Prostate gland (tissue), 2 donors: ENCODE measurements around the gene GKN2. TPM values are rescaled to one million over a fixed set of nuclear protein-coding genes. Genes with fewer than 3 reads are reported as not detected.

Source experiments
- DNase-seq: peaks from one replicate; pipeline ENCODE4 v3.0.0-alpha.2; 2019; ENCODE audit warnings: low spot score
- H3K27ac ChIP-seq, 2 donors: fragments of 200-600 bp; sonication (generic); 2 replicates each; pipeline ENCODE4 v1.5.1; 2017 to 2019
- H3K27me3 ChIP-seq: fragments of 200-600 bp; sonication (generic); replicated peaks from 2 replicates; pipeline ENCODE4 v1.5.1; 2019; ENCODE audit not compliant: insufficient read depth
- H3K36me3 ChIP-seq, 2 donors: fragments of 200-600 bp; sonication (generic); 1 replicate in 1 of 2; 2 replicates in 1 of 2; pipeline versions ENCODE4 v1.5.1 to v1.8.1; 2017 to 2019
- H3K4me1 ChIP-seq: fragments of 200-600 bp; sonication (generic); replicated peaks from 2 replicates; pipeline ENCODE4 v1.5.1; 2019
- H3K4me3 ChIP-seq, 2 donors: fragments of 200-600 bp; sonication (generic); 2 replicates each; pipeline ENCODE4 v1.5.1; 2017 to 2019
- H3K9me3 ChIP-seq: fragments of 200-600 bp; sonication (generic); 2 replicates; pipeline ENCODE4 v1.5.1; 2017
- CTCF ChIP-seq, 4 experiments: fragments of 200-600 bp in 2 of 4; fragments of 450-650 bp in 2 of 4; sonication (generic) in 2 of 4; IDR thresholded peaks; 1 replicate in 3 of 4; 2 replicates in 1 of 4; pipeline ENCODE4 v1.5.1; 2016 to 2019; ENCODE audit warnings: antibody characterized with exemption in 4 of 4, mild to moderate bottlenecking in 2 of 4, moderate library complexity in 2 of 4
- POLR2A ChIP-seq: fragments of 450-650 bp; IDR thresholded peaks from one replicate; pipeline ENCODE4 v1.6.1; 2016; ENCODE audit warnings: antibody characterized with exemption, mild to moderate bottlenecking
- POLR2AphosphoS5 ChIP-seq: sonication (generic); formaldehyde crosslinking; IDR thresholded peaks from one replicate; pipeline ENCODE4 v1.6.1; 2017; ENCODE audit warnings: antibody characterized with exemption
- WGBS: methylation state at CpG from one replicate; pipeline ENCODE4 v1.1.5; 2018; 5-methylcytosine and 5-hydroxymethylcytosine counted together
- intact Hi-C: fragments of 100-400 bp; cut with DNase I; formaldehyde crosslinking; loops from one replicate; pipeline ENCODE4 v1.14.2; 2022
- total RNA-seq, 2 donors: library from RNA; depleted of rRNA; stranded (reverse); fragments of >200 nt; gene quantifications; one replicate each; pipeline ENCODE4 v1.1.0, GENCODE V29; 2016

The GKN2 gene
- total RNA-seq, 2 donors from 2014 or later, result not detected

- 91% methylated on average over 3 of the region's 3 CpGs for WGBS
- no peak for DNase-seq
- H3K27me3 ChIP-seq, result no peaks in the 10 kb centered on the region
- no peak overlapping the region for H3K27ac ChIP-seq
- H3K9me3 ChIP-seq, result no peaks in the 10 kb centered on the region
- TF ChIP-seq CTCF (IDR thresholded peaks at IDR 0.05) (no peak), POLR2AphosphoS5 (no peak), POLR2A (no peak)
- H3K4me1 ChIP-seq, result no peaks in the 10 kb centered on the region
- intact Hi-C loops, result no loop called here
- no peak overlapping the region for H3K4me3 ChIP-seq
- H3K36me3 ChIP-seq, result no peaks in the 10 kb centered on the region
Measured at GRCh38 chr2:68912111-68912510, 40.6 kb downstream of the GKN2 start.

- DNase-seq, result no peak
- TF ChIP-seq POLR2AphosphoS5 (no peak), POLR2A (no peak), CTCF (IDR thresholded peaks at IDR 0.05) (no peak)
- H3K4me1 ChIP-seq, result no peaks in the 10 kb centered on the region
- no peaks in the 10 kb centered on the region for H3K36me3 ChIP-seq
- H3K27ac ChIP-seq, result no peak overlapping the region
- intact Hi-C loops, result no loop called here
- H3K9me3 ChIP-seq, result no peaks in the 10 kb centered on the region
- 88% methylated on average over 1 of the region's 1 CpG for WGBS
- no peaks in the 10 kb centered on the region for H3K27me3 ChIP-seq
- H3K4me3 ChIP-seq, result no peak overlapping the region
Measured at GRCh38 chr2:68911709-68912108, 41.0 kb downstream of the GKN2 start.

GRCh38 chr2:68911246-68911645 is 41.4 kb downstream of the GKN2 start:
- intact Hi-C loops, result no loop called here
- no peak overlapping the region for H3K27ac ChIP-seq
- no peak for DNase-seq
- no peaks in the 10 kb centered on the region for H3K27me3 ChIP-seq
- TF ChIP-seq POLR2A (no peak), CTCF (IDR thresholded peaks at IDR 0.05) (no peak), POLR2AphosphoS5 (no peak)
- 50% methylated on average over 4 of the region's 4 CpGs for WGBS
- no peak overlapping the region for H3K4me3 ChIP-seq
- H3K4me1 ChIP-seq, result no peaks in the 10 kb centered on the region
- H3K36me3 ChIP-seq, result no peaks in the 10 kb centered on the region
- no peaks in the 10 kb centered on the region for H3K9me3 ChIP-seq

- Histone ChIP-seq H3K4me1 (no peaks in the 10 kb centered on the region), H3K36me3 (no peaks in the 10 kb centered on the region), H3K27me3 (no peaks in the 10 kb centered on the region), H3K9me3 (no peaks in the 10 kb centered on the region), H3K27ac (no peak overlapping the region), H3K4me3 (no peak overlapping the region)
- WGBS, result 66% methylated on average over 3 of the region's 3 CpGs
- intact Hi-C loops, result loop anchor here (5.0 kb wide), 1 partner anchor 158 kb away; no protein-coding TSS in a partner anchor
- peak; percentile 69 for DNase-seq
- no peak for TF ChIP-seq POLR2A
- TF ChIP-seq CTCF (IDR thresholded peaks at IDR 0.05), result peak; percentile 83 to 90 (median 85)
- peak; percentile 30 for TF ChIP-seq POLR2AphosphoS5
Measured at GRCh38 chr2:68909793-68910674, 42.7 kb downstream of the GKN2 start.
